GM12878 (cell line): Measurements from ENCODE around the gene EED. TPM values are rescaled to one million over a fixed set of nuclear protein-coding genes. Genes with fewer than 3 reads are reported as not detected.

ENCODE experiments used
- ATAC-seq: fragments of 200-7000 bp; cut with Tn5 transposase; 3 replicates; pipeline ENCODE4 v1.9.1; 2020; ENCODE audit warnings: mild to moderate bottlenecking, moderate library complexity
- BruUV-seq: library from RNA; stranded (reverse); fragments of 400-500 nt; replicated peaks from 2 replicates; lab custom pipeline; 2021; lab: Mats Ljungman, UMichigan
- CTCF ChIA-PET: fragments of 300-600 bp; sonication (Branson Sonifier 250); formaldehyde crosslinking; extraction: SDS; loops from one replicate; lab custom pipeline; 2021; ENCODE audit warnings: inconsistent platforms; lab: Yijun Ruan, JAX
- POLR2A ChIA-PET: fragments of 350-600 bp; formaldehyde crosslinking; extraction: SDS; loops from one replicate; lab custom pipeline; 2021; ENCODE audit warnings: inconsistent platforms; lab: Charles Lee
- RAD21 ChIA-PET: fragments of 300-600 bp; sonication (Branson Sonifier 250); formaldehyde crosslinking; loops from one replicate; lab custom pipeline; 2023; ENCODE audit warnings: antibody characterized with exemption; ENCODE audit not compliant: unreplicated experiment; lab: Charles Lee
- SMC1A ChIA-PET: fragments of 300-600 bp; sonication (Branson Sonifier 250); formaldehyde crosslinking; loops from one replicate; lab custom pipeline; 2023; ENCODE audit not compliant: unreplicated experiment, uncharacterized antibody; lab: Charles Lee
- DNase-seq: peaks from one replicate; pipeline ENCODE4 v3.0.0-alpha.2; 2011; ENCODE audit warnings: low read depth, low spot score
- FAIRE-seq: peaks from 3 replicates; lab custom pipeline; 2011; peaks lifted over from hg19 to GRCh38; lab: Jason Lieb, UNC
- H2AFZ ChIP-seq: 2 replicates; pipeline ENCODE4 v1.6.0; 2011; ENCODE audit warnings: low read depth, low read length, control low read depth; ENCODE audit not compliant: control insufficient read depth
- H3K27ac ChIP-seq: 2 replicates; pipeline ENCODE4 v1.5.1; 2011; ENCODE audit warnings: control low read depth; ENCODE audit not compliant: control insufficient read depth, insufficient read depth
- H3K27me3 ChIP-seq, 2 experiments: replicated peaks in 1 of 2; 2 replicates each; pipeline versions ENCODE4 v1.6.0 to v1.6.1; 2011; ENCODE audit warnings: low read length in 1 of 2; ENCODE audit not compliant: control insufficient read depth in 2 of 2, insufficient read depth in 2 of 2
- H3K36me3 ChIP-seq, 2 experiments: 2 replicates each; pipeline ENCODE4 v1.5.1; 2011; ENCODE audit warnings: low read length in 1 of 2; ENCODE audit not compliant: control insufficient read depth in 2 of 2, insufficient read depth in 2 of 2
- H3K4me1 ChIP-seq: 2 replicates; pipeline ENCODE4 v1.6.1; 2011; ENCODE audit warnings: mild to moderate bottlenecking, low read length, moderate library complexity, mixed read lengths; ENCODE audit not compliant: control insufficient read depth, insufficient read depth
- H3K4me2 ChIP-seq: 2 replicates; pipeline ENCODE4 v1.6.0; 2011; ENCODE audit warnings: control low read depth; ENCODE audit not compliant: control insufficient read depth, insufficient read depth
- H3K4me3 ChIP-seq: fragments of 200-600 bp; sonication (generic); 2 replicates; pipeline ENCODE4 v1.5.1; 2016
- H3K79me2 ChIP-seq: 2 replicates; pipeline ENCODE4 v1.6.0; 2011; ENCODE audit warnings: low read length; ENCODE audit not compliant: control insufficient read depth, insufficient read depth
- H3K9ac ChIP-seq: 2 replicates; pipeline ENCODE4 v1.8.0; 2011; ENCODE audit warnings: low read length, control low read depth, mixed read lengths; ENCODE audit not compliant: control insufficient read depth, insufficient read depth
- H3K9me3 ChIP-seq: replicated peaks from 3 replicates; pipeline ENCODE4 v1.5.1; 2011; ENCODE audit warnings: mild to moderate bottlenecking, low read length; ENCODE audit not compliant: control insufficient read depth, insufficient read depth
- H4K20me1 ChIP-seq: 2 replicates; pipeline ENCODE4 v1.6.0; 2011; ENCODE audit not compliant: control insufficient read depth, insufficient read depth
- BACH1 ChIP-seq: fragments of 450-650 bp; IDR thresholded peaks from 2 replicates; pipeline ENCODE4 v1.6.1; 2017; ENCODE audit warnings: mild to moderate bottlenecking, borderline replicate concordance
- BCL11A ChIP-seq: IDR thresholded peaks from 2 replicates; pipeline ENCODE4 v1.6.1; 2011; ENCODE audit warnings: low read depth, low read length
- CHD1 ChIP-seq: IDR thresholded peaks from 2 replicates; pipeline ENCODE4 v1.6.1; 2012; ENCODE audit warnings: low read depth, low read length, improper control_type of control experiment
- EP300 ChIP-seq, 2 experiments: fragments of 150-350 bp in 1 of 2; IDR thresholded peaks; 2 replicates each; pipeline ENCODE4 v1.6.1; 2011 to 2012; ENCODE audit warnings: low read depth in 2 of 2, low read length in 2 of 2, borderline replicate concordance in 1 of 2, improper control_type of control experiment in 1 of 2, inconsistent platforms in 1 of 2; ENCODE audit not compliant: control insufficient read depth in 1 of 2
- ESRRA ChIP-seq: IDR thresholded peaks from 2 replicates; pipeline ENCODE4 v1.6.1; 2012; ENCODE audit warnings: mild to moderate bottlenecking, low read length, improper control_type of control experiment
- HDGF ChIP-seq: fragments of 450-650 bp; IDR thresholded peaks from 2 replicates; pipeline ENCODE4 v1.6.1; 2016; ENCODE audit warnings: antibody characterized with exemption
- MEF2A ChIP-seq: IDR thresholded peaks from 2 replicates; pipeline ENCODE4 v1.6.1; 2011; ENCODE audit warnings: low read depth, mild to moderate bottlenecking, low read length, moderate library complexity; ENCODE audit not compliant: insufficient read depth
- SMARCA5 ChIP-seq: fragments of 450-650 bp; IDR thresholded peaks from 2 replicates; pipeline ENCODE4 v1.6.1; 2017; ENCODE audit warnings: mild to moderate bottlenecking
- ZNF217 ChIP-seq: fragments of 450-650 bp; IDR thresholded peaks from 2 replicates; pipeline ENCODE4 v1.6.1; 2017; ENCODE audit warnings: antibody characterized with exemption, mild to moderate bottlenecking
- WGBS: methylation state at CpG from one replicate; pipeline ENCODE4 v1.1.6; 2016; ENCODE audit warnings: low lambda C conversion rate; ENCODE audit not compliant: insufficient replicate concordance, insufficient coverage; ENCODE audit errors: missing lambda C conversion rate; 5-methylcytosine and 5-hydroxymethylcytosine counted together
- in situ Hi-C: fragments of 300-500 bp; cut with MboI; formaldehyde crosslinking; loops from 9 replicates; pipeline ENCODE4 v1.14.3; 2018; ENCODE audit warnings: mixed read lengths
- intact Hi-C: fragments of 100-400 bp; cut with micrococcal nuclease; formaldehyde crosslinking; loops from one replicate; pipeline ENCODE4 v1.14.2; 2022; ENCODE audit not compliant: unreplicated experiment
- polyA plus RNA-seq, 11 experiments: library from polyadenylated mRNA; depleted of rRNA in 4 of 11; unstranded in 6 of 11; stranded (reverse) in 5 of 11; fragments of >200 nt; fragmentation: Nextera tagmentation in 4 of 11; fragmentation: Illumina TruSeq in 1 of 11; extraction: Ambion mirVana in 4 of 11; extraction: Trizol in 1 of 11; gene quantifications; 1 replicate in 1 of 11; 2 replicates in 10 of 11; pipeline versions ENCODE4 v1.2.1 to v1.2.3, GENCODE V29; 2011 to 2016; ENCODE audit warnings: inconsistent platforms in 2 of 11, missing spikeins in 2 of 11, low read depth in 1 of 11
- total RNA-seq, 4 experiments: library from RNA; depleted of rRNA in 3 of 4; stranded (reverse); fragments of >200 nt in 3 of 4; fragmentation: Illumina TruSeq in 1 of 4; extraction: Trizol in 1 of 4; gene quantifications; 2 replicates each; pipeline versions ENCODE4 v1.2.1 to v1.2.3, GENCODE V29; 2013 to 2021
- TF ChIP-seq, protein P1 (sequence below): IDR thresholded peaks from 2 replicates; pipeline ENCODE4 v1.6.1; 2012; ENCODE audit warnings: low read depth, low read length, improper control_type of control experiment
- TF ChIP-seq, protein P2 (sequence below): fragments of 450-650 bp; formaldehyde crosslinking; IDR thresholded peaks from 2 replicates; pipeline ENCODE4 v1.4.0; 2020; ENCODE audit warnings: mild to moderate bottlenecking, moderate library complexity
- TF ChIP-seq, protein P3 (sequence below): fragments of 450-650 bp; IDR thresholded peaks from 2 replicates; pipeline ENCODE4 v1.6.1; 2017; ENCODE audit warnings: mild to moderate bottlenecking, moderate library complexity

EED gene
- total and polyA plus RNA-seq, 10 of the 15 experiments (the other 5 are each of a cell fraction or from before 2014, with no cell fraction given), result 41.5 to 140 (median 72.2) TPM

DNA sequence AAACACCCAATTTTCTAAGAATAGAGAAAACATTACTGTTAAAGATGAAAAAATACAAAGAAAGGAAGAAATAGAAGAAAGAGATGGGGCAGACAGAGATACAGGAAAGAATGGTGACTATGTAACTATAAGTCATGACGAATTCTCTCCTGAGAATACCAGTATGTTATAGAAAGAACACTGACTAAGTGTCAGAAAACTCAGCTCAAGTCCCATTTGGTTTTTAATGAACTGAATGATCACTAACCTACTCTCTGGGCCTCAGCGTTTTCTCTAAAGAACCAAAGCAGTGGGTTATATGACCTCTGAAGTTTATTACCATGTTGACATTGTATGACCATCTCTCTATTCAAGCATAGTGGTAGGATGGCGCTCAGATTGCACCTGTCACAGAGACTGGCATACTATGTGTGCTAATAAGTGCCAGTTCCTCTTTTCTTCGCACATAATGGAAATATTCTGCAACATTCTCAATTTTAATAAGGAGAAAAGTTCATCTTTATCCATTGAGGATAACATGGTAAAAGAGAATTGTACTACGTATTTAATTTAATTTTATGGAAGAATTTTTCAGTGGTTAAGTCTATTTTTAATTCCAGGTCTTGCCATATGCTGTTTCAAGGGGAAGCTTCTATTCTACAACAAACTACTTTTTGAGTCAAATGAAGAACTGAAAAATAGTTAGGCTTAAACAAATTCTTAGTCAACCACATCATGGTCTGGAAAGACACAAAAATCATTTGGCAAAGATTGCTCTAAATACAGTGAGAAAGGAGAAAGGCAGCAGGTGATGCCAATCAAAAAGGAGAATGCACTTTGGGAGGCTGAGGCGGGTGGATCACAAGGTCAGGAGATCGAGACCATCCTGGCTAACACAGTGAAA lies 25.0 kb upstream of the EED start:
- peak overlapping the region; percentile 81 for H3K4me2 ChIP-seq
- no peak overlapping the region for H3K9ac ChIP-seq
- H3K36me3 ChIP-seq, result no peaks in the 10 kb centered on the region
- 1% methylated on average over 7 of the region's 7 CpGs for WGBS
- FAIRE-seq (no peak), ATAC-seq (peak; percentile 87), DNase-seq (peak; percentile 86)
- H3K27ac ChIP-seq, result peak overlapping the region; percentile 63
- peaks cover 45% of the 10 kb centered on the region for H3K4me1 ChIP-seq
- no peak overlapping the region for H3K4me3 ChIP-seq
- no peaks in the 10 kb centered on the region for H4K20me1 ChIP-seq
- ChIA-PET POLR2A (interaction anchor here (0.7 to 2.3 kb wide), 6 partner anchors 9 to 591 kb away, joined by 3 to 11 read pairs (median 7); partner anchors contain the start of genes EED, PICALM and TMEM126B), CTCF (interaction anchor here (0.6 to 7.7 kb wide), 26 partner anchors 8 to 271 kb away, joined by 3 to 103 read pairs (median 4); partner anchors contain the start of gene PICALM), SMC1A (interaction anchor here (0.6 to 7.2 kb wide), 23 partner anchors 15 to 364 kb away, joined by 3 to 78 read pairs (median 4); partner anchors contain the start of gene CCDC83), RAD21 (interaction anchor here (0.6 to 5.0 kb wide), 21 partner anchors 8 to 199 kb away, joined by 3 to 39 read pairs (median 4); partner anchors contain the start of gene PICALM)
- H3K27me3 ChIP-seq, result no peaks in the 10 kb centered on the region
- H3K9me3 ChIP-seq, result no peaks in the 10 kb centered on the region; the same call in 1 of the 3 replicates
- in situ Hi-C loops (no loop called here), intact Hi-C loops (loop anchor here (1.0 to 10.0 kb wide), 6 partner anchors 26 to 365 kb away; partner anchors contain the start of genes CCDC83 and PICALM)
- peak overlapping the region; percentile 26; the same call in 1 of the 2 replicates for H2AFZ ChIP-seq
- H3K79me2 ChIP-seq, result no peaks in the 10 kb centered on the region
- no TSS peak for BruUV-seq
- TF ChIP-seq HDGF (0 out of 2 replicates have a peak, but pooled peaks have one; percentile 29), MEF2A (peak; percentile 87), ZNF217 (peak; percentile 93), ESRRA (no peak), CHD1 (no peak), BACH1 (0 out of 2 replicates have a peak, but pooled peaks have one; percentile 34), BCL11A (peak; percentile 76), SMARCA5 (peak; percentile 62; the same call in 1 of the 2 replicates), EP300 (IDR thresholded peaks at IDR 0.05; ENCODE audit: borderline replicate concordance in 1 of 2, control insufficient read depth in 1 of 2, low read depth in 2 of 2, low read length in 2 of 2) (peak; percentile 46 to 58)
- TF ChIP-seq, protein P1, sequence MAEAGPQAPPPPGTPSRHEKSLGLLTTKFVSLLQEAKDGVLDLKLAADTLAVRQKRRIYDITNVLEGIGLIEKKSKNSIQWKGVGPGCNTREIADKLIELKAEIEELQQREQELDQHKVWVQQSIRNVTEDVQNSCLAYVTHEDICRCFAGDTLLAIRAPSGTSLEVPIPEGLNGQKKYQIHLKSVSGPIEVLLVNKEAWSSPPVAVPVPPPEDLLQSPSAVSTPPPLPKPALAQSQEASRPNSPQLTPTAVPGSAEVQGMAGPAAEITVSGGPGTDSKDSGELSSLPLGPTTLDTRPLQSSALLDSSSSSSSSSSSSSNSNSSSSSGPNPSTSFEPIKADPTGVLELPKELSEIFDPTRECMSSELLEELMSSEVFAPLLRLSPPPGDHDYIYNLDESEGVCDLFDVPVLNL, result no peak
- TF ChIP-seq, protein P2, sequence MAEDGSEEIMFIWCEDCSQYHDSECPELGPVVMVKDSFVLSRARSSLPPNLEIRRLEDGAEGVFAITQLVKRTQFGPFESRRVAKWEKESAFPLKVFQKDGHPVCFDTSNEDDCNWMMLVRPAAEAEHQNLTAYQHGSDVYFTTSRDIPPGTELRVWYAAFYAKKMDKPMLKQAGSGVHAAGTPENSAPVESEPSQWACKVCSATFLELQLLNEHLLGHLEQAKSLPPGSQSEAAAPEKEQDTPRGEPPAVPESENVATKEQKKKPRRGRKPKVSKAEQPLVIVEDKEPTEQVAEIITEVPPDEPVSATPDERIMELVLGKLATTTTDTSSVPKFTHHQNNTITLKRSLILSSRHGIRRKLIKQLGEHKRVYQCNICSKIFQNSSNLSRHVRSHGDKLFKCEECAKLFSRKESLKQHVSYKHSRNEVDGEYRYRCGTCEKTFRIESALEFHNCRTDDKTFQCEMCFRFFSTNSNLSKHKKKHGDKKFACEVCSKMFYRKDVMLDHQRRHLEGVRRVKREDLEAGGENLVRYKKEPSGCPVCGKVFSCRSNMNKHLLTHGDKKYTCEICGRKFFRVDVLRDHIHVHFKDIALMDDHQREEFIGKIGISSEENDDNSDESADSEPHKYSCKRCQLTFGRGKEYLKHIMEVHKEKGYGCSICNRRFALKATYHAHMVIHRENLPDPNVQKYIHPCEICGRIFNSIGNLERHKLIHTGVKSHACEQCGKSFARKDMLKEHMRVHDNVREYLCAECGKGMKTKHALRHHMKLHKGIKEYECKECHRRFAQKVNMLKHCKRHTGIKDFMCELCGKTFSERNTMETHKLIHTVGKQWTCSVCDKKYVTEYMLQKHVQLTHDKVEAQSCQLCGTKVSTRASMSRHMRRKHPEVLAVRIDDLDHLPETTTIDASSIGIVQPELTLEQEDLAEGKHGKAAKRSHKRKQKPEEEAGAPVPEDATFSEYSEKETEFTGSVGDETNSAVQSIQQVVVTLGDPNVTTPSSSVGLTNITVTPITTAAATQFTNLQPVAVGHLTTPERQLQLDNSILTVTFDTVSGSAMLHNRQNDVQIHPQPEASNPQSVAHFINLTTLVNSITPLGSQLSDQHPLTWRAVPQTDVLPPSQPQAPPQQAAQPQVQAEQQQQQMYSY (CRISPR knock-in tag), result no peak
- TF ChIP-seq, protein P3, sequence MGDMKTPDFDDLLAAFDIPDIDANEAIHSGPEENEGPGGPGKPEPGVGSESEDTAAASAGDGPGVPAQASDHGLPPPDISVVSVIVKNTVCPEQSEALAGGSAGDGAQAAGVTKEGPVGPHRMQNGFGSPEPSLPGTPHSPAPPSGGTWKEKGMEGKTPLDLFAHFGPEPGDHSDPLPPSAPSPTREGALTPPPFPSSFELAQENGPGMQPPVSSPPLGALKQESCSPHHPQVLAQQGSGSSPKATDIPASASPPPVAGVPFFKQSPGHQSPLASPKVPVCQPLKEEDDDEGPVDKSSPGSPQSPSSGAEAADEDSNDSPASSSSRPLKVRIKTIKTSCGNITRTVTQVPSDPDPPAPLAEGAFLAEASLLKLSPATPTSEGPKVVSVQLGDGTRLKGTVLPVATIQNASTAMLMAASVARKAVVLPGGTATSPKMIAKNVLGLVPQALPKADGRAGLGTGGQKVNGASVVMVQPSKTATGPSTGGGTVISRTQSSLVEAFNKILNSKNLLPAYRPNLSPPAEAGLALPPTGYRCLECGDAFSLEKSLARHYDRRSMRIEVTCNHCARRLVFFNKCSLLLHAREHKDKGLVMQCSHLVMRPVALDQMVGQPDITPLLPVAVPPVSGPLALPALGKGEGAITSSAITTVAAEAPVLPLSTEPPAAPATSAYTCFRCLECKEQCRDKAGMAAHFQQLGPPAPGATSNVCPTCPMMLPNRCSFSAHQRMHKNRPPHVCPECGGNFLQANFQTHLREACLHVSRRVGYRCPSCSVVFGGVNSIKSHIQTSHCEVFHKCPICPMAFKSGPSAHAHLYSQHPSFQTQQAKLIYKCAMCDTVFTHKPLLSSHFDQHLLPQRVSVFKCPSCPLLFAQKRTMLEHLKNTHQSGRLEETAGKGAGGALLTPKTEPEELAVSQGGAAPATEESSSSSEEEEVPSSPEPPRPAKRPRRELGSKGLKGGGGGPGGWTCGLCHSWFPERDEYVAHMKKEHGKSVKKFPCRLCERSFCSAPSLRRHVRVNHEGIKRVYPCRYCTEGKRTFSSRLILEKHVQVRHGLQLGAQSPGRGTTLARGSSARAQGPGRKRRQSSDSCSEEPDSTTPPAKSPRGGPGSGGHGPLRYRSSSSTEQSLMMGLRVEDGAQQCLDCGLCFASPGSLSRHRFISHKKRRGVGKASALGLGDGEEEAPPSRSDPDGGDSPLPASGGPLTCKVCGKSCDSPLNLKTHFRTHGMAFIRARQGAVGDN, result peak; percentile 37; the same call in 1 of the 2 replicates
